Endodermal cell (in vitro differentiated cells): ENCODE measurements around the gene TRIM9. TPM values are rescaled to one million over a fixed set of nuclear protein-coding genes. Genes with fewer than 3 reads are reported as not detected.

Experiments
- DNase-seq: peaks from one replicate; pipeline ENCODE4 v3.0.0-alpha.2; 2017
- H3K27ac ChIP-seq: 2 replicates; pipeline ENCODE4 v1.5.1; 2013; ENCODE audit warnings: mild to moderate bottlenecking, low read depth, low read length, moderate library complexity
- H3K27me3 ChIP-seq: 2 replicates; pipeline ENCODE4 v1.6.1; 2013; ENCODE audit warnings: mild to moderate bottlenecking, low read length, moderate library complexity; ENCODE audit not compliant: insufficient read depth, control insufficient read depth, poor library complexity, severe bottlenecking
- H3K36me3 ChIP-seq: 2 replicates; pipeline ENCODE4 v1.7.0; 2013; ENCODE audit warnings: mild to moderate bottlenecking, low read length, moderate library complexity; ENCODE audit not compliant: control insufficient read depth, insufficient read depth
- H3K4me1 ChIP-seq: one replicate; pipeline ENCODE4 v1.7.0; 2013; ENCODE audit warnings: low read length; ENCODE audit not compliant: control insufficient read depth, insufficient read depth
- H3K4me3 ChIP-seq: 2 replicates; pipeline ENCODE4 v1.5.1; 2013; ENCODE audit warnings: mild to moderate bottlenecking, low read length, moderate library complexity
- H3K9ac ChIP-seq: 2 replicates; pipeline ENCODE4 v1.6.1; 2013; ENCODE audit warnings: mild to moderate bottlenecking, low read length, moderate library complexity; ENCODE audit not compliant: poor library complexity, severe bottlenecking; ENCODE audit errors: extremely low read depth
- H3K9me3 ChIP-seq: 2 replicates; pipeline ENCODE4 v1.6.1; 2013; ENCODE audit warnings: mild to moderate bottlenecking, low read length, moderate library complexity; ENCODE audit not compliant: control insufficient read depth
- H3K27ac Mint-ChIP-seq: 2 replicates; pipeline ENCODE4 v1.8.0; 2020; ENCODE audit warnings: mixed read lengths
- H3K27me3 Mint-ChIP-seq: 2 replicates; pipeline ENCODE4 v1.8.0; 2021; ENCODE audit warnings: mild to moderate bottlenecking, mixed read lengths; ENCODE audit not compliant: insufficient read depth
- H3K36me3 Mint-ChIP-seq: 2 replicates; pipeline ENCODE4 v1.8.0; 2020; ENCODE audit warnings: low read depth, mixed read lengths
- H3K4me1 Mint-ChIP-seq: 2 replicates; pipeline ENCODE4 v1.8.0; 2020; ENCODE audit warnings: mixed read lengths
- H3K4me3 Mint-ChIP-seq: 2 replicates; pipeline ENCODE4 v1.8.0; 2020; ENCODE audit warnings: mild to moderate bottlenecking, moderate library complexity, mixed read lengths
- H3K9me3 Mint-ChIP-seq: 2 replicates; pipeline ENCODE4 v1.8.0; 2020; ENCODE audit warnings: mild to moderate bottlenecking, mixed read lengths
- CTCF ChIP-seq: fragments of 200-600 bp; sonication (generic); conservative IDR thresholded peaks from 2 replicates; pipeline ENCODE4 v1.5.0; 2021; ENCODE audit warnings: antibody characterized with exemption, mild to moderate bottlenecking
- WGBS, 2 experiments: methylation state at CpG; one replicate each; pipeline versions ENCODE4 v1.1.5 to v1.1.7; 2013; ENCODE audit warnings: missing lambda C conversion rate in 2 of 2, mixed read lengths in 1 of 2; ENCODE audit not compliant: insufficient coverage in 1 of 2, insufficient read length in 1 of 2; 5-methylcytosine and 5-hydroxymethylcytosine counted together
- total RNA-seq, 2 donors: library from RNA; stranded (reverse); fragmentation: NEBNext Ultra II Directional in 1 of 2; extraction: Animal tissue kit (Norgen Biotek cat#: 25700) in 1 of 2; gene quantifications; 2 replicates in 1 of 2; 3 replicates in 1 of 2; pipeline ENCODE4 v1.2.1, GENCODE V29; 2021

The TRIM9 gene
- total RNA-seq, 2 donors from 2014 or later: 0.81 to 0.82 TPM

- Mint-ChIP-seq H3K4me1 (no peaks in the 10 kb centered on the region), H3K36me3 (no peaks in the 10 kb centered on the region), H3K27me3 (no peaks in the 10 kb centered on the region), H3K27ac (no peak overlapping the region), H3K4me3 (no peak overlapping the region), H3K9me3 (no peaks in the 10 kb centered on the region)
- H3K36me3 ChIP-seq: no peaks in the 10 kb centered on the region
- H3K4me3 ChIP-seq: no peak overlapping the region
- no peak overlapping the region for H3K9ac ChIP-seq
- TF ChIP-seq CTCF: no peak
- no peaks in the 10 kb centered on the region for H3K9me3 ChIP-seq
- no peak overlapping the region for H3K27ac ChIP-seq
- no peaks in the 10 kb centered on the region for H3K27me3 ChIP-seq
- no peak for DNase-seq
- H3K4me1 ChIP-seq: no peaks in the 10 kb centered on the region
- WGBS, 2 experiments: 50 to 76% methylated on average over 2 to 3 of the region's 3 CpGs
Observed at GRCh38 chr14:50967103-50967502, 127.8 kb downstream of the TRIM9 start.

- Mint-ChIP-seq H3K27ac (no peak overlapping the region), H3K4me1 (no peaks in the 10 kb centered on the region)
- 91 to 97% methylated on average over 4 to 5 of the region's 5 CpGs for WGBS, 2 experiments
Observed at GRCh38 chr14:50964683-50965390, 130.1 kb downstream of the TRIM9 start.

GRCh38 chr14:50963919-50964318 lies 131.0 kb downstream of the TRIM9 start:
- no peak for TF ChIP-seq CTCF
- Mint-ChIP-seq H3K4me1 (no peaks in the 10 kb centered on the region), H3K9me3 (no peaks in the 10 kb centered on the region), H3K27me3 (peaks cover 2% of the 10 kb centered on the region), H3K36me3 (no peaks in the 10 kb centered on the region), H3K27ac (no peak overlapping the region), H3K4me3 (no peak overlapping the region)
- Histone ChIP-seq H3K36me3 (no peaks in the 10 kb centered on the region), H3K9ac (no peak overlapping the region), H3K9me3 (no peaks in the 10 kb centered on the region), H3K4me3 (no peak overlapping the region), H3K27ac (no peak overlapping the region), H3K27me3 (no peaks in the 10 kb centered on the region), H3K4me1 (no peaks in the 10 kb centered on the region)
- WGBS, 2 experiments: 99 to 100% methylated on average over 4 to 5 of the region's 5 CpGs
- no peak for DNase-seq

More at GRCh38 chr14:50964683-50965390, 130.1 kb downstream of the TRIM9 start:
- no peaks in the 10 kb centered on the region for H3K9me3 Mint-ChIP-seq
- no peak for TF ChIP-seq CTCF
- no peaks in the 10 kb centered on the region for H3K36me3 Mint-ChIP-seq
- H3K9me3 ChIP-seq: no peaks in the 10 kb centered on the region
- H3K4me3 ChIP-seq: no peak overlapping the region
- H3K9ac ChIP-seq: no peak overlapping the region
- peaks cover 2% of the 10 kb centered on the region for H3K27me3 Mint-ChIP-seq
- H3K4me1 ChIP-seq: no peaks in the 10 kb centered on the region
- H3K4me3 Mint-ChIP-seq: no peak overlapping the region
- no peak overlapping the region for H3K27ac ChIP-seq
- no peaks in the 10 kb centered on the region for H3K36me3 ChIP-seq
- no peaks in the 10 kb centered on the region for H3K27me3 ChIP-seq
- DNase-seq: no peak
